KMS-11 (cell line): ENCODE measurements around the gene DIP2C.
"Not testable (repeated sequence)": the region's sequence is repeated elsewhere in the genome, so short reads cannot be mapped to it uniquely, and the experiment has no call there.

ENCODE experiments used
- H2AFZ ChIP-seq: fragments of 200-600 bp; sonication (generic); 2 replicates; pipeline ENCODE4 v1.6.1; 2016; ENCODE audit warnings: antibody characterized with exemption, mixed run types, low read depth
- H3K27ac ChIP-seq: fragments of 200-600 bp; sonication (generic); 2 replicates; pipeline ENCODE4 v1.6.1; 2016; ENCODE audit warnings: mild to moderate bottlenecking, mixed run types
- H3K27me3 ChIP-seq: fragments of 200-600 bp; sonication (generic); 2 replicates; pipeline ENCODE4 v1.6.1; 2017; ENCODE audit warnings: mild to moderate bottlenecking, low read depth, mixed run types, moderate library complexity; ENCODE audit not compliant: insufficient read depth
- H3K36me3 ChIP-seq: fragments of 200-600 bp; sonication (generic); 2 replicates; pipeline ENCODE4 v1.6.1; 2017; ENCODE audit warnings: mild to moderate bottlenecking, mixed run types; ENCODE audit not compliant: insufficient read depth
- H3K4me1 ChIP-seq: fragments of 200-600 bp; sonication (generic); 2 replicates; pipeline ENCODE4 v1.6.1; 2016; ENCODE audit warnings: mild to moderate bottlenecking, low read depth, mixed run types; ENCODE audit not compliant: poor library complexity, severe bottlenecking
- H3K4me2 ChIP-seq: fragments of 200-600 bp; sonication (generic); 2 replicates; pipeline ENCODE4 v1.7.0; 2016; ENCODE audit warnings: mild to moderate bottlenecking, mixed run types
- H3K4me3 ChIP-seq: fragments of 200-600 bp; sonication (generic); IDR thresholded peaks from 2 replicates; pipeline ENCODE4 v1.6.1; 2017; ENCODE audit warnings: low read depth, low read length, mixed read lengths; ENCODE audit not compliant: insufficient read depth
- H3K79me2 ChIP-seq: fragments of 200-600 bp; sonication (generic); 2 replicates; pipeline ENCODE4 v1.6.1; 2016; ENCODE audit warnings: low read depth, mixed run types; ENCODE audit not compliant: insufficient read depth
- H3K9ac ChIP-seq: fragments of 200-600 bp; sonication (generic); 2 replicates; pipeline ENCODE4 v1.6.1; 2016; ENCODE audit warnings: mild to moderate bottlenecking, mixed run types
- H4K20me1 ChIP-seq: fragments of 200-600 bp; sonication (generic); 2 replicates; pipeline ENCODE4 v1.6.1; 2016; ENCODE audit warnings: mild to moderate bottlenecking, mixed run types; ENCODE audit not compliant: insufficient read depth
- CTCF ChIP-seq: fragments of 200-600 bp; sonication (generic); conservative IDR thresholded peaks from 2 replicates; pipeline ENCODE4 v1.6.1; 2017; ENCODE audit warnings: low read depth, mild to moderate bottlenecking, antibody characterized with exemption, low read length, moderate library complexity, mixed read lengths

DIP2C gene

GRCh38 chr10:351770-352334 is 337.6 kb downstream of the DIP2C start:
- Histone ChIP-seq H3K4me2 (no peak overlapping the region), H3K4me1 (no peaks in the 10 kb centered on the region), H3K27me3 (no peaks in the 10 kb centered on the region), H3K9ac (no peak overlapping the region), H3K27ac (no peak overlapping the region), H3K4me3 (no peak overlapping the region), H3K36me3 (no peaks in the 10 kb centered on the region), H2AFZ (no peak overlapping the region), H4K20me1 (no peaks in the 10 kb centered on the region), H3K79me2 (no peaks in the 10 kb centered on the region)
- no peak for TF ChIP-seq CTCF

GRCh38 chr10:350981-351501 is 338.4 kb downstream of the DIP2C start:
- Histone ChIP-seq H3K4me3 (no peak overlapping the region), H3K36me3 (no peaks in the 10 kb centered on the region), H3K27me3 (no peaks in the 10 kb centered on the region), H2AFZ (no peak overlapping the region), H3K4me2 (no peak overlapping the region), H3K79me2 (no peaks in the 10 kb centered on the region), H4K20me1 (no peaks in the 10 kb centered on the region), H3K27ac (no peak overlapping the region), H3K4me1 (no peaks in the 10 kb centered on the region), H3K9ac (no peak overlapping the region)
- TF ChIP-seq CTCF: no peak

- Histone ChIP-seq H4K20me1 (no peaks in the 10 kb centered on the region), H2AFZ (no peak overlapping the region), H3K9ac (no peak overlapping the region), H3K79me2 (no peaks in the 10 kb centered on the region), H3K4me1 (no peaks in the 10 kb centered on the region), H3K4me3 (no peak overlapping the region), H3K36me3 (no peaks in the 10 kb centered on the region), H3K27ac (no peak overlapping the region), H3K4me2 (no peak overlapping the region), H3K27me3 (no peaks in the 10 kb centered on the region)
- no peak for TF ChIP-seq CTCF
Observed at GRCh38 chr10:349081-349480, 340.4 kb downstream of the DIP2C start.

- Histone ChIP-seq H3K9ac (no peak overlapping the region), H3K4me1 (no peaks in the 10 kb centered on the region), H3K4me3 (no peak overlapping the region), H3K79me2 (no peaks in the 10 kb centered on the region), H3K4me2 (no peak overlapping the region), H3K27ac (no peak overlapping the region), H4K20me1 (no peaks in the 10 kb centered on the region), H3K27me3 (no peaks in the 10 kb centered on the region), H2AFZ (no peak overlapping the region), H3K36me3 (no peaks in the 10 kb centered on the region)
- TF ChIP-seq CTCF: no peak
Observed at GRCh38 chr10:348456-348855, 341.0 kb downstream of the DIP2C start.

- not testable (repeated sequence) for H3K4me3 ChIP-seq, H3K4me1 ChIP-seq, H3K79me2 ChIP-seq, H3K27ac ChIP-seq, H3K36me3 ChIP-seq, H3K4me2 ChIP-seq, H2AFZ ChIP-seq, H3K27me3 ChIP-seq, H4K20me1 ChIP-seq, H3K9ac ChIP-seq
Observed at GRCh38 chr10:347774-348173, 341.7 kb downstream of the DIP2C start.

- not testable (repeated sequence) for H3K4me3 ChIP-seq, H3K27me3 ChIP-seq, H3K36me3 ChIP-seq, H4K20me1 ChIP-seq, H3K4me1 ChIP-seq, H3K9ac ChIP-seq, H3K27ac ChIP-seq, H3K79me2 ChIP-seq, H2AFZ ChIP-seq, H3K4me2 ChIP-seq
Observed at GRCh38 chr10:347190-347589, 342.3 kb downstream of the DIP2C start.
